Measurements from ENCODE around the gene CLEC2B.

Gene CLEC2B

GRCh38 chr12:9843407-9843806 is 25.7 kb downstream of the CLEC2B start:
- no peak overlapping the region for H4K91ac ChIP-seq (ENCODE audit: low read depth, low read length)

DNA sequence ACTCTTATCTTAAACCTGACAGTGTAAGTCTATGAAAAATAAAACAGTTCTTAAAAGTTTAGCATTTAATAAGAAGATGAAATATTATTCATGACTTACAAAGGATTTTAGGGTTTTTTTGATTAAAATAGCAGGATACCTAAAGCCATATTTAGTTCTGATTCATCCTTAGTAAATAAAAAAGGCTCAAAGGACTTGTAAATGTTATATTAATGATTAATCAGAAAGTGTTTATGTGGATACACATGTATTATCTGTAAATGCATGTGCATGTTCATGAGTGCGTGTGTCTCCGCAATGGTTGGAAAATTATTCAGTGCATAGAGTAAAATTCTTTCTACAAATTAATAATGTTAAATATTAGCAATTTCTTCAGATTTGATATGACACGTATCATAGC is 37.4 kb downstream of the CLEC2B start:
- Histone ChIP-seq H3K27me3 (ENCODE audit: insufficient read depth, low read length) (no peaks in the 10 kb centered on the region), H3K4me3 (ENCODE audit: low read depth, low read length) (no peak overlapping the region), H2BK120ac (ENCODE audit: insufficient read depth, low read length, poor library complexity) (no peak overlapping the region), H2BK5ac (ENCODE audit: low read depth, low read length, poor library complexity) (no peak overlapping the region), H4K12ac (ENCODE audit: low read depth, low read length) (no peak overlapping the region), H4K91ac (ENCODE audit: low read depth, low read length) (no peak overlapping the region), H3K23ac (ENCODE audit: low read length) (no peak overlapping the region), H3K18ac (ENCODE audit: low read length) (no peak overlapping the region), H3K79me2 (ENCODE audit: control insufficient read depth, insufficient read depth, low read length, poor library complexity) (no peaks in the 10 kb centered on the region), H3K14ac (ENCODE audit: low read length) (no peak overlapping the region), H2AK5ac (ENCODE audit: low read length) (no peak overlapping the region), H3K4me2 (ENCODE audit: low read length) (no peak overlapping the region), H3K79me1 (ENCODE audit: low read length) (no peaks in the 10 kb centered on the region), H3K4ac (ENCODE audit: low read depth, low read length) (no peak overlapping the region), H3K27ac (ENCODE audit: low read depth, low read length) (no peak overlapping the region), H2AFZ (ENCODE audit: insufficient read depth, low read length, poor library complexity) (no peak overlapping the region), H3K4me1 (ENCODE audit: control insufficient read depth in 1 of 2, insufficient read depth in 2 of 2, low read length in 2 of 2) (no peaks in the 10 kb centered on the region), H2BK12ac (ENCODE audit: low read length) (no peak overlapping the region), H4K8ac (ENCODE audit: low read depth, low read length) (no peak overlapping the region), H3K36me3 (ENCODE audit: control insufficient read depth in 1 of 2, insufficient read depth in 2 of 2, low read length in 2 of 2) (no peaks in the 10 kb centered on the region), H3K9ac (ENCODE audit: low read length) (no peak overlapping the region), H3K9me3 (ENCODE audit: insufficient read depth, low read depth, low read length) (no peaks in the 10 kb centered on the region)
- DNase-seq = no peak
- WGBS (ENCODE audit: extremely low coverage, insufficient coverage, insufficient read length) = no CpG with 5 or more reads among the region's 3 CpGs

More at GRCh38 chr12:9843407-9843806, 25.7 kb downstream of the CLEC2B start:
- H2AK5ac ChIP-seq (ENCODE audit: low read length) = no peak overlapping the region
- H3K18ac ChIP-seq (ENCODE audit: low read length) = no peak overlapping the region
- H3K9me3 ChIP-seq (ENCODE audit: insufficient read depth, low read depth, low read length) = no peaks in the 10 kb centered on the region
- no peak overlapping the region for H3K4me3 ChIP-seq (ENCODE audit: low read depth, low read length)
- no peaks in the 10 kb centered on the region for H3K4me1 ChIP-seq (ENCODE audit: control insufficient read depth in 1 of 2, insufficient read depth in 2 of 2, low read length in 2 of 2)
- no peak overlapping the region for H3K23ac ChIP-seq (ENCODE audit: low read length)
- H2AFZ ChIP-seq (ENCODE audit: insufficient read depth, low read length, poor library complexity) = no peak overlapping the region
- no peaks in the 10 kb centered on the region for H3K36me3 ChIP-seq (ENCODE audit: control insufficient read depth in 1 of 2, insufficient read depth in 2 of 2, low read length in 2 of 2)
- no peaks in the 10 kb centered on the region for H3K27me3 ChIP-seq (ENCODE audit: insufficient read depth, low read length)
- WGBS (ENCODE audit: extremely low coverage, insufficient coverage, insufficient read length) = no CpG with 5 or more reads among the region's 3 CpGs
- no peak overlapping the region for H3K9ac ChIP-seq (ENCODE audit: low read length)
- H3K79me2 ChIP-seq (ENCODE audit: control insufficient read depth, insufficient read depth, low read length, poor library complexity) = no peaks in the 10 kb centered on the region
- DNase-seq = peak in 1 of 2 donors; percentile 66
- H3K79me1 ChIP-seq (ENCODE audit: low read length) = no peaks in the 10 kb centered on the region
- no peak overlapping the region for H2BK5ac ChIP-seq (ENCODE audit: low read depth, low read length, poor library complexity)
- H2BK12ac ChIP-seq (ENCODE audit: low read length) = no peak overlapping the region
- no peak overlapping the region for H4K12ac ChIP-seq (ENCODE audit: low read depth, low read length)
- H3K27ac ChIP-seq (ENCODE audit: low read depth, low read length) = no peak overlapping the region
- no peak overlapping the region for H3K4me2 ChIP-seq (ENCODE audit: low read length)
- H3K14ac ChIP-seq (ENCODE audit: low read length) = no peak overlapping the region
- no peak overlapping the region for H2BK120ac ChIP-seq (ENCODE audit: insufficient read depth, low read length, poor library complexity)
- H4K8ac ChIP-seq (ENCODE audit: low read depth, low read length) = no peak overlapping the region
- H3K4ac ChIP-seq (ENCODE audit: low read depth, low read length) = no peak overlapping the region

GRCh38 chr12:9829982-9830381 is 39.2 kb downstream of the CLEC2B start:
- Histone ChIP-seq H3K79me2 (ENCODE audit: control insufficient read depth, insufficient read depth, low read length, poor library complexity) (no peaks in the 10 kb centered on the region), H4K8ac (ENCODE audit: low read depth, low read length) (no peak overlapping the region), H2AK5ac (ENCODE audit: low read length) (no peak overlapping the region), H3K9me3 (ENCODE audit: insufficient read depth, low read depth, low read length) (no peaks in the 10 kb centered on the region), H3K9ac (ENCODE audit: low read length) (no peak overlapping the region), H4K91ac (ENCODE audit: low read depth, low read length) (no peak overlapping the region), H3K23ac (ENCODE audit: low read length) (no peak overlapping the region), H3K14ac (ENCODE audit: low read length) (no peak overlapping the region), H3K79me1 (ENCODE audit: low read length) (no peaks in the 10 kb centered on the region), H2BK12ac (ENCODE audit: low read length) (no peak overlapping the region), H3K4me3 (ENCODE audit: low read depth, low read length) (no peak overlapping the region), H3K27ac (ENCODE audit: low read depth, low read length) (no peak overlapping the region), H3K4me1 (ENCODE audit: control insufficient read depth in 1 of 2, insufficient read depth in 2 of 2, low read length in 2 of 2) (no peaks in the 10 kb centered on the region), H2BK5ac (ENCODE audit: low read depth, low read length, poor library complexity) (no peak overlapping the region), H3K36me3 (ENCODE audit: control insufficient read depth in 1 of 2, insufficient read depth in 2 of 2, low read length in 2 of 2) (no peaks in the 10 kb centered on the region), H4K12ac (ENCODE audit: low read depth, low read length) (no peak overlapping the region), H3K18ac (ENCODE audit: low read length) (no peak overlapping the region), H2BK120ac (ENCODE audit: insufficient read depth, low read length, poor library complexity) (no peak overlapping the region), H3K27me3 (ENCODE audit: insufficient read depth, low read length) (no peaks in the 10 kb centered on the region), H3K4me2 (ENCODE audit: low read length) (no peak overlapping the region), H2AFZ (ENCODE audit: insufficient read depth, low read length, poor library complexity) (no peak overlapping the region), H3K4ac (ENCODE audit: low read depth, low read length) (no peak overlapping the region)
- WGBS (ENCODE audit: extremely low coverage, insufficient coverage, insufficient read length) = no CpG with 5 or more reads among the region's 5 CpGs
- no peak for DNase-seq

DNA sequence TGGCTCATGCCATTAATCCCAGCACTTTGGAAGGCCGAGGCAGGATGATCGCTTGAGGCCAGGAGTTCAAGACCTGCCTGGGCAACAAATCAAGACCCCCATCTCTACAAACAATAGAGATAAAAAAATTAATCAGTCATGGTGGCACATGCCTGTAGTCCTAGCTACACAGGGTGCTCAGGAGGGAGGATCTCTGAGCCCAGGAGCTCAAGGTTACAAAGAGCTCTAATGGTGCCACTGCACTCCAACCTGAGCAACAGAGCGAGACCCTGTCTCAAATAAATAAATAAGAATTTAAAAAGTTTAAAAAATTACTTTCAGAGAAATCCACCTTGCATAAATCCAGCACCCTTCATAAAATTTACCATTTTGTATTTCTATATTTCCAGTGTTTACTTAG is 39.7 kb downstream of the CLEC2B start:
- WGBS (ENCODE audit: extremely low coverage, insufficient coverage, insufficient read length) = no CpG with 5 or more reads among the region's 3 CpGs
- H2BK12ac ChIP-seq (ENCODE audit: low read length) = no peak overlapping the region

More for the DNA sequence above, 39.7 kb downstream of the CLEC2B start:
- Histone ChIP-seq H3K18ac (ENCODE audit: low read length) (no peak overlapping the region), H2AFZ (ENCODE audit: insufficient read depth, low read length, poor library complexity) (no peak overlapping the region), H3K36me3 (ENCODE audit: control insufficient read depth in 1 of 2, insufficient read depth in 2 of 2, low read length in 2 of 2) (no peaks in the 10 kb centered on the region), H3K79me1 (ENCODE audit: low read length) (no peaks in the 10 kb centered on the region), H4K12ac (ENCODE audit: low read depth, low read length) (no peak overlapping the region), H3K9ac (ENCODE audit: low read length) (no peak overlapping the region), H3K79me2 (ENCODE audit: control insufficient read depth, insufficient read depth, low read length, poor library complexity) (no peaks in the 10 kb centered on the region), H3K4me1 (ENCODE audit: control insufficient read depth in 1 of 2, insufficient read depth in 2 of 2, low read length in 2 of 2) (no peaks in the 10 kb centered on the region), H2BK120ac (ENCODE audit: insufficient read depth, low read length, poor library complexity) (no peak overlapping the region), H3K4me2 (ENCODE audit: low read length) (no peak overlapping the region), H2BK5ac (ENCODE audit: low read depth, low read length, poor library complexity) (no peak overlapping the region), H3K14ac (ENCODE audit: low read length) (no peak overlapping the region), H3K9me3 (ENCODE audit: insufficient read depth, low read depth, low read length) (no peaks in the 10 kb centered on the region), H3K27ac (ENCODE audit: low read depth, low read length) (no peak overlapping the region), H4K91ac (ENCODE audit: low read depth, low read length) (no peak overlapping the region), H2AK5ac (ENCODE audit: low read length) (no peak overlapping the region), H3K27me3 (ENCODE audit: insufficient read depth, low read length) (no peaks in the 10 kb centered on the region), H3K4me3 (ENCODE audit: low read depth, low read length) (no peak overlapping the region), H3K23ac (ENCODE audit: low read length) (no peak overlapping the region), H3K4ac (ENCODE audit: low read depth, low read length) (no peak overlapping the region), H4K8ac (ENCODE audit: low read depth, low read length) (no peak overlapping the region)
- DNase-seq = no peak

All from trophoblast cell (in vitro differentiated cells and primary cell).